Adrenal gland (tissue), 12 donors: ENCODE measurements around the gene MYT1. TPM values are rescaled to one million over a fixed set of nuclear protein-coding genes. Genes with fewer than 3 reads are reported as not detected.

Experiments used
- DNase-seq, 7 donors: peaks; one replicate each; pipeline ENCODE4 v3.0.0-alpha.2; 2019 to 2020
- H3K27ac ChIP-seq, 5 donors: fragments of 200-600 bp; sonication (generic) in 4 of 5; 1 replicate in 3 of 5; 2 replicates in 2 of 5; pipeline versions ENCODE4 v1.5.1 to v1.8.0; 2016 to 2020; ENCODE audit warnings: mild to moderate bottlenecking in 1 of 5
- H3K27me3 ChIP-seq: fragments of 200-600 bp; 2 replicates; pipeline ENCODE4 v1.8.0; 2021
- H3K36me3 ChIP-seq, 2 donors: fragments of 200-600 bp; replicated peaks in 1 of 2; 1 replicate in 1 of 2; 2 replicates in 1 of 2; pipeline versions ENCODE4 v1.5.1 to v1.8.0; 2018 to 2022
- H3K4me1 ChIP-seq, 2 donors: fragments of 200-600 bp; replicated peaks in 1 of 2; 1 replicate in 1 of 2; 2 replicates in 1 of 2; pipeline versions ENCODE4 v1.5.1 to v1.8.0; 2018 to 2021
- H3K4me3 ChIP-seq, 4 donors: fragments of 200-600 bp; sonication (generic) in 3 of 4; one replicate each; pipeline ENCODE4 v1.5.1; 2016 to 2018
- H3K9me3 ChIP-seq, 3 donors: fragments of 200-600 bp; sonication (generic) in 1 of 3; replicated peaks in 1 of 3; 1 replicate in 2 of 3; 2 replicates in 1 of 3; pipeline versions ENCODE4 v1.5.1 to v1.8.0; 2016 to 2021
- POLR2A ChIP-seq, 2 donors: fragments of 450-650 bp; IDR thresholded peaks; one replicate each; pipeline ENCODE4 v1.6.1; 2017; ENCODE audit warnings: antibody characterized with exemption in 2 of 2, mild to moderate bottlenecking in 2 of 2, moderate library complexity in 1 of 2
- WGBS, 4 donors: extraction: QIAGEN DNeasy Blood & Tissue Kit in 2 of 4; methylation state at CpG; one replicate each; pipeline versions ENCODE4 v1.1.5 to v1.1.7; 2013 to 2017; 5-methylcytosine and 5-hydroxymethylcytosine counted together
- intact Hi-C, 2 donors: fragments of 100-400 bp; cut with DNase I; formaldehyde crosslinking; loops; one replicate each; pipeline versions ENCODE4 v1.14.1 to v1.15.0; 2022 to 2023
- polyA plus RNA-seq, 3 donors: library from polyadenylated mRNA; stranded (reverse); fragments of 200-250 nt in 2 of 3; fragments of 350-450 nt in 1 of 3; fragmentation: Illumina TruSeq in 1 of 3; extraction: RNeasy Lipid Tissue Mini Kit (QIAGEN cat#74804) in 1 of 3; gene quantifications; one replicate each; pipeline ENCODE4 v1.2.3, GENCODE V29; 2013 to 2014
- total RNA-seq, 9 donors: library from RNA; depleted of rRNA in 4 of 9; stranded (reverse); fragments of >200 nt in 4 of 9; fragments of 120-200 nt in 1 of 9; fragmentation: NEBNext Ultra II Directional in 1 of 9; extraction: Animal tissue kit (Norgen Biotek cat#: 25700) in 1 of 9; gene quantifications; one replicate each; pipeline versions ENCODE4 v1.1.0 to v1.2.4, GENCODE V29; 2013 to 2023
- TF ChIP-seq, protein P1 (sequence below), 6 experiments: fragments of 450-650 bp in 4 of 6; fragments of 200-600 bp in 2 of 6; sonication (generic) in 1 of 6; IDR thresholded peaks; 1 replicate in 5 of 6; 2 replicates in 1 of 6; pipeline versions ENCODE4 v1.5.1 to v1.8.0; 2016 to 2021; ENCODE audit warnings: antibody characterized with exemption in 6 of 6, mild to moderate bottlenecking in 2 of 6, moderate library complexity in 1 of 6
- donor health status: healthy with polysubstance abuse.
- donor health status: Bipolar disorder and iron deficiency.
- donor health status: DM: yes; HTN: yes; CAD: no.
- donor health status: DM: no; HTN: no; CAD: no.
- donor health status: DM: no; HTN: no; CAD: no.
- donor health status: DM: yes; HTN: yes; CAD: no.

MYT1 gene
- total and polyA plus RNA-seq, 12 donors = 0.61 to 8.5 (median 2.7) TPM

DNA sequence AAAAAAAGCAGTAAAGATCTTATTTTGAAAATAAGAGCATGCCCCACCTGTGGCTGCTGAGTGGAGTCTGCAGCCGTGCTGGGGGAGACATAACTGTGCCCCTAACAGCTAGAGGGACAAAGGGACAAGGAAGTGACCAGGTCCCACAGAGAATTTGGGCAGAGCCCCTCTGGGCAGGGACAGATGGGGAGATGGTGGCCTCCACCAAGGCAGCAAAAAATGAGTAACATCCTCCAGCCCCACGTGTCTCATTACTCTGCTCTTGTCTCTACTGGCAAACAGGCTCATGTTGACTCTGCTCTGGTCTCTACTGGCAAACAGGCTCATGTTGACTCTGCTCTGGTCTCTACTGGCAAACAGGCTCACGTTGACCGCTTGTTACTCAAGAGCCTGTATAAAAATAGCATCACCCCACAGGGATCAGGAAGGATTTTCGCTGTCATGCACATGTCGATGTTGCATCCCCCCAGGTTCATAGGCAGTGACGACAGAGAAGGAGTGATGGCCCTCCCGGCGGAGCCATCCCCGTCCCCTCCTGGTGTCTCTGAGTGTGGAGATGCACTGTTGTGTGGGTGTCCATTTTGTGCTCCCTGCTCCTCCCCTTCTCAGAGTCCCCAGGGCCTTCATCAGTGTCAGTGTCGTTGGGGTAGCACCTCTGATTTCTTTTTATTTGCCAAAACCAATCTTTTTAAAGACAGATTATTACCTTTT is 74.0 kb downstream of the MYT1 start:
- 85 to 87% (median 86%) methylated on average over 9 to 11 of the region's 11 CpGs for WGBS, 4 donors
- no peaks in the 10 kb centered on the region for H3K27me3 ChIP-seq
- H3K4me3 ChIP-seq = no peak overlapping the region
- no peak for DNase-seq
- H3K9me3 ChIP-seq = no peaks in the 10 kb centered on the region
- H3K4me1 ChIP-seq = peaks cover 9 to 11% of the 10 kb centered on the region in 2 donors
- no peak for TF ChIP-seq POLR2A (IDR thresholded peaks at IDR 0.05)
- TF ChIP-seq, protein P1, sequence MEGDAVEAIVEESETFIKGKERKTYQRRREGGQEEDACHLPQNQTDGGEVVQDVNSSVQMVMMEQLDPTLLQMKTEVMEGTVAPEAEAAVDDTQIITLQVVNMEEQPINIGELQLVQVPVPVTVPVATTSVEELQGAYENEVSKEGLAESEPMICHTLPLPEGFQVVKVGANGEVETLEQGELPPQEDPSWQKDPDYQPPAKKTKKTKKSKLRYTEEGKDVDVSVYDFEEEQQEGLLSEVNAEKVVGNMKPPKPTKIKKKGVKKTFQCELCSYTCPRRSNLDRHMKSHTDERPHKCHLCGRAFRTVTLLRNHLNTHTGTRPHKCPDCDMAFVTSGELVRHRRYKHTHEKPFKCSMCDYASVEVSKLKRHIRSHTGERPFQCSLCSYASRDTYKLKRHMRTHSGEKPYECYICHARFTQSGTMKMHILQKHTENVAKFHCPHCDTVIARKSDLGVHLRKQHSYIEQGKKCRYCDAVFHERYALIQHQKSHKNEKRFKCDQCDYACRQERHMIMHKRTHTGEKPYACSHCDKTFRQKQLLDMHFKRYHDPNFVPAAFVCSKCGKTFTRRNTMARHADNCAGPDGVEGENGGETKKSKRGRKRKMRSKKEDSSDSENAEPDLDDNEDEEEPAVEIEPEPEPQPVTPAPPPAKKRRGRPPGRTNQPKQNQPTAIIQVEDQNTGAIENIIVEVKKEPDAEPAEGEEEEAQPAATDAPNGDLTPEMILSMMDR (IDR thresholded peaks at IDR 0.05) = no peak
- intact Hi-C loops = no loop called here
- no peak overlapping the region for H3K27ac ChIP-seq
- H3K36me3 ChIP-seq = no peaks in the 10 kb centered on the region

DNA sequence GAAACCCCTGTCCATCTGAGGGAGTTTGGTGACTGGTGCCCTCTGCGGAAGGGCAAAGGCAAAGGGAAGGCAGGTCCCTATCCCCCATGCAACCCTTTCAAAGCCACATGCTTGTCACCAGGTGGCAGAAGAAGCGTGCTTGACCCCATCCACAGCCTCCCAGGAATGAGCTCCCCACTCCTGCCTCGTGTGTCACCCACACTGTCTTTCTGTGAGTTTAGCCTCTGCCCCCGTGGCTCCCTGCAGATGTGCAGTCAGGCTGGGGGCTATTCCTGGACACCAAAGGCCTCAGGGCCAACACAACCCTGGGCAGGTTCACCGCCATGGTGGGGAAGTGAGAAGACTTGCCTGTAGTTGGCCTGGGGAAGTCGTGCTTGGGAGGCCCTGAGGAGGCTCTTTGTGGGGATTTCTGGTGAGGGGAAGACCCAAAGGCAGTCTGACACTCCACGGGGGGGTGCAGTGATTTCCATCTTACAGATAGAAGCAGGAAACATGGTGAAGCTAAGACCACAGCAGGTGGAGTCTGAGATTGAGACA is 74.7 kb downstream of the MYT1 start:
- H3K9me3 ChIP-seq = no peaks in the 10 kb centered on the region
- intact Hi-C loops = no loop called here
- WGBS, 4 donors = 82 to 85% (median 83%) methylated on average over 4 to 7 of the region's 7 CpGs

DNA sequence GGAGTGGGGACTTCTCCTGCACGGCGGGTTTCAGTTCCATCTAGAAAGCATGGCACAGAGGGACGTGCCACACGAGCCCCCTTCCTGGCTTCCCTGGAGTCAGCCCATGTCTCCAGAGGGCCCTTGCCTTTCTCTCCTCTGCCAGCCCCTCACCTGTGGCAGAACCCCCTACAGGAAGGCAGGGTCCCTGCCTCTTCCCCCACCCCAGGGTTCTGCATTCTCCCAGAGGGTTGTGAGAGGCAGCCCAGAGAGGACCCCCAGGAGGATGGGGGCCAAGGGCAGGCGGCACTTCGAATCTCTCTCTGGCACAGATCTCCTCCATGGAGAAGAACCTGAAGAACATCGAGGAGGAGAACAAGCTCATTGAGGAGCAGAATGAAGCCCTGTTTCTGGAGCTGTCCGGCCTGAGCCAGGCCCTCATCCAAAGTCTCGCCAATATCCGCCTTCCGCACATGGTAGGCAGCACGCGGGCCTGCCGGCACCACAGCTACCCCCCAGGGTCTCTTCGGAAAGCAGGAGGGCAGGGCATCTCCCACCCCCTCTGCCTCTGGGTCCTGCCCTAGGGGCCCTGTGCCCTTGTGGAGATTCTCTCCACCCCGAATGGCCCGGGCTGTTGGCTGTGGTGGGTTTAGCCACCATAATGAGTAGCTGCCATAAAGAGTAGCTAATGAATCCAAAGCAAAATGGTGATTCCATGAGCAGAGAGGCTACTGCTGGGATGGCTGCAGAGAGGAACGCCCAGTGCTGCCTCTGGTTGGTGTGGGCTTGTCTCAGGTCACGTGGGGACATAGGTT is 75.4 kb downstream of the MYT1 start:
- H3K27me3 ChIP-seq = no peaks in the 10 kb centered on the region
- H3K27ac ChIP-seq = no peak overlapping the region
- no peak for TF ChIP-seq POLR2A (IDR thresholded peaks at IDR 0.05)
- TF ChIP-seq, protein P1 (IDR thresholded peaks at IDR 0.05) = no peak
- H3K36me3 ChIP-seq = no peaks in the 10 kb centered on the region
- intact Hi-C loops = no loop called here
- no peaks in the 10 kb centered on the region for H3K9me3 ChIP-seq
- WGBS, 4 donors = 91 to 97% (median 92%) methylated on average over 13 to 19 of the region's 19 CpGs
- H3K4me3 ChIP-seq = no peak overlapping the region
- peak in 1 of 7 donors; percentile 8 for DNase-seq
- no peaks in the 10 kb centered on the region for H3K4me1 ChIP-seq

More for the DNA sequence above, 74.7 kb downstream of the MYT1 start:
- DNase-seq = no peak
- Histone ChIP-seq H3K4me1 (peaks cover 4 to 6% of the 10 kb centered on the region in 2 donors), H3K4me3 (no peak overlapping the region), H3K27ac (no peak overlapping the region), H3K36me3 (no peaks in the 10 kb centered on the region), H3K27me3 (no peaks in the 10 kb centered on the region)
- no peak for TF ChIP-seq POLR2A (IDR thresholded peaks at IDR 0.05)
- TF ChIP-seq, protein P1 (IDR thresholded peaks at IDR 0.05) = no peak

DNA sequence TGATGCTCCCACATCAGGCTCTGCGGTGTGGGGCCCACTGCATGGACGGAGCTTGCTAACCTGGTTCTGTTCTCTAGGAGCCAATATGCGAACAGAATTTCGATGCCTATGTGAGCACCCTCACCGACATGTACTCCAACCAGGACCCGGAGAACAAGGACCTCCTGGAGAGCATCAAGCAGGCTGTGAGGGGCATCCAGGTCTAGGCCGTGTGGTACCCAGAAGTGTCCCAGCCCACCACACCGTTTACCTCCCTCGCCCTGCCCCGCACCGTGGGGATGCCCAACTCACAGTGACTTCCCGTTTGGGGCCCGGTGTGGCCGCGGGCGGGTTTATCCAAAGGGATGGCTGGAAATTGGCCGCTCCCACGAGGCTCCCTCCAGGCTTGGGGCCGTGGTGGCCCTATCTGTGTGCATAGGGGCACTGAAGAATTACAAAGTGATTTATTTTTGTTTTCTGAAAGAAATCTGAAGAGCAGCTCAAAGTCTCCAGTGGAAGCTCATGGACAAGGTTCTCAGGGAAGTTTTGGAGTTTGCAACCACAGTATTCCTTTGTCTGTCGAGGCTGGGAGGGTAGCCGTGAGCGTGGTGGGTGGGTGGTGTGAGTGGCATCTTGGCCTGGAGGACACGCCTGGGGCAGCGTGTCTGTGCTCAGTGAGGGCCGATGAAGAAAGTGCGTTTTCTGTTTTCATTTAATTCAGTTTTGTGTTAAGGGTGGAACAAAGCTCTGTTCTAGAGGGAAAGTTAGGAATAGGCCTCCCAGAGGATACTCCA is 76.2 kb downstream of the MYT1 start:
- intact Hi-C loops = no loop called here
- Histone ChIP-seq H3K4me3 (no peak overlapping the region), H3K9me3 (no peaks in the 10 kb centered on the region), H3K4me1 (no peaks in the 10 kb centered on the region), H3K36me3 (no peaks in the 10 kb centered on the region), H3K27me3 (no peaks in the 10 kb centered on the region), H3K27ac (no peak overlapping the region)
- TF ChIP-seq, protein P1 (IDR thresholded peaks at IDR 0.05) = no peak
- no peak for TF ChIP-seq POLR2A (IDR thresholded peaks at IDR 0.05)
- WGBS, 4 donors = 93 to 96% (median 95%) methylated on average over 14 to 26 of the region's 26 CpGs
- DNase-seq = peak in 1 of 7 donors; percentile 7
